Smooth muscle cell (in vitro differentiated cells): ENCODE data around the gene TMEM50B. TPM values are rescaled to one million over a fixed set of nuclear protein-coding genes. Genes with fewer than 3 reads are reported as not detected.

Source experiments
- DNase-seq: peaks from one replicate; lab custom pipeline; 2025; ENCODE audit not compliant: unreplicated experiment; lab: John Stamatoyannopoulos, UW
- H2AFZ ChIP-seq: fragments of 200-600 bp; sonication (generic); 2 replicates; pipeline ENCODE4 v1.6.0; 2016; ENCODE audit warnings: antibody characterized with exemption, low read depth, mild to moderate bottlenecking
- H3F3A ChIP-seq: fragments of 200-600 bp; sonication (generic); 2 replicates; pipeline ENCODE4 v1.6.0; 2017; ENCODE audit warnings: antibody characterized with exemption, low read depth
- H3K27ac ChIP-seq: fragments of 200-600 bp; sonication (generic); 2 replicates; pipeline ENCODE4 v1.5.1; 2016; ENCODE audit warnings: low read depth, mild to moderate bottlenecking
- H3K27me3 ChIP-seq: fragments of 200-600 bp; sonication (generic); 2 replicates; pipeline ENCODE4 v1.6.1; 2016; ENCODE audit warnings: low read depth, mild to moderate bottlenecking
- H3K36me3 ChIP-seq: fragments of 200-600 bp; sonication (generic); 2 replicates; pipeline ENCODE4 v1.5.1; 2016; ENCODE audit warnings: low read depth
- H3K4me1 ChIP-seq: fragments of 200-600 bp; sonication (generic); 2 replicates; pipeline ENCODE4 v1.5.1; 2016; ENCODE audit warnings: low read depth
- H3K4me2 ChIP-seq: fragments of 200-600 bp; sonication (generic); 2 replicates; pipeline ENCODE4 v1.6.0; 2016; ENCODE audit warnings: mild to moderate bottlenecking
- H3K4me3 ChIP-seq: fragments of 200-600 bp; sonication (generic); 2 replicates; pipeline ENCODE4 v1.5.1; 2016; ENCODE audit warnings: mild to moderate bottlenecking
- H3K79me2 ChIP-seq: fragments of 200-600 bp; sonication (generic); 2 replicates; pipeline ENCODE4 v1.6.0; 2016; ENCODE audit warnings: low read depth, mild to moderate bottlenecking
- H3K9ac ChIP-seq: fragments of 200-600 bp; sonication (generic); 2 replicates; pipeline ENCODE4 v1.6.0; 2016; ENCODE audit warnings: low read depth
- H3K9me3 ChIP-seq: fragments of 200-600 bp; sonication (generic); replicated peaks from 2 replicates; pipeline ENCODE4 v1.5.1; 2016; ENCODE audit warnings: low read depth
- H4K20me1 ChIP-seq: fragments of 200-600 bp; sonication (generic); 2 replicates; pipeline ENCODE4 v1.6.0; 2016; ENCODE audit warnings: low read depth
- CTCF ChIP-seq: fragments of 200-600 bp; sonication (generic); IDR thresholded peaks from 2 replicates; pipeline ENCODE4 v1.5.1; 2017; ENCODE audit warnings: borderline replicate concordance, mild to moderate bottlenecking, antibody characterized with exemption; ENCODE audit not compliant: insufficient read depth, poor library complexity, severe bottlenecking
- WGBS: methylation state at CpG from one replicate; pipeline ENCODE4 v1.1.7; 2016; ENCODE audit warnings: low lambda C conversion rate; 5-methylcytosine and 5-hydroxymethylcytosine counted together
- polyA plus RNA-seq: library from polyadenylated mRNA; unstranded; fragments of >200 nt; fragmentation: Nextera tagmentation; extraction: Ambion mirVana; gene quantifications from 2 replicates; pipeline ENCODE4 v1.2.1, GENCODE V29; 2016
- total RNA-seq: library from RNA; depleted of rRNA; stranded (reverse); fragments of >200 nt; gene quantifications from 2 replicates; pipeline ENCODE4 v1.2.3, GENCODE V29; 2014

Gene TMEM50B
- total and polyA plus RNA-seq, 2 experiments from 2014 or later, result 31.4 to 42.9 TPM

GRCh38 chr21:33419538-33420123, 60.1 kb downstream of the TMEM50B start:
- Histone ChIP-seq H3K27me3 (no peaks in the 10 kb centered on the region), H3K9ac (no peak overlapping the region), H3K36me3 (peaks cover 20% of the 10 kb centered on the region), H3K4me1 (no peaks in the 10 kb centered on the region), H4K20me1 (peaks cover 93% of the 10 kb centered on the region), H2AFZ (no peak overlapping the region), H3K4me3 (no peak overlapping the region), H3K4me2 (no peak overlapping the region), H3K9me3 (no peaks in the 10 kb centered on the region), H3K79me2 (peaks cover 61% of the 10 kb centered on the region), H3F3A (peaks cover 8% of the 10 kb centered on the region), H3K27ac (no peak overlapping the region)
- no peak for DNase-seq
- WGBS, result 95% methylated on average over 12 of the region's 12 CpGs
- no peak for TF ChIP-seq CTCF

GRCh38 chr21:33418691-33419090, 61.1 kb downstream of the TMEM50B start:
- Histone ChIP-seq H3F3A (peaks cover 8% of the 10 kb centered on the region), H3K9ac (no peak overlapping the region), H3K36me3 (peaks cover 20% of the 10 kb centered on the region), H3K79me2 (peaks cover 65% of the 10 kb centered on the region), H3K9me3 (no peaks in the 10 kb centered on the region), H3K27ac (no peak overlapping the region), H3K27me3 (no peaks in the 10 kb centered on the region), H2AFZ (no peak overlapping the region), H3K4me1 (peaks cover 3% of the 10 kb centered on the region), H3K4me3 (no peak overlapping the region), H4K20me1 (peaks cover 93% of the 10 kb centered on the region), H3K4me2 (no peak overlapping the region)
- no peak for TF ChIP-seq CTCF
- 90% methylated on average over 2 of the region's 2 CpGs for WGBS
- no peak for DNase-seq

- peaks cover 89% of the 10 kb centered on the region for H3K79me2 ChIP-seq
These were observed 64.8 kb downstream of the TMEM50B start for GRCh38 chr21:33414926-33415325.

More at GRCh38 chr21:33414926-33415325, 64.8 kb downstream of the TMEM50B start:
- H4K20me1 ChIP-seq, result peaks cover 100% of the 10 kb centered on the region
- no peaks in the 10 kb centered on the region for H3K9me3 ChIP-seq
- H3K4me3 ChIP-seq, result no peak overlapping the region
- no peak overlapping the region for H3K9ac ChIP-seq
- peaks cover 9% of the 10 kb centered on the region for H3K36me3 ChIP-seq
- peak overlapping the region; percentile 38 for H3K4me2 ChIP-seq
- peaks cover 30% of the 10 kb centered on the region for H3F3A ChIP-seq
- no peaks in the 10 kb centered on the region for H3K27me3 ChIP-seq
- peaks cover 17% of the 10 kb centered on the region for H3K4me1 ChIP-seq
- no peak for TF ChIP-seq CTCF
- 37% methylated on average over 11 of the region's 11 CpGs for WGBS
- H2AFZ ChIP-seq, result no peak overlapping the region
- peak overlapping the region; percentile 49 for H3K27ac ChIP-seq
- DNase-seq, result no peak
